HepG2 (cell line): ENCODE data around the gene ARVCF. TPM values are rescaled to one million over a fixed set of nuclear protein-coding genes. Genes with fewer than 3 reads are reported as not detected.
A peak's percentile ranks its signal among the peaks of the same experiment; 100 is the strongest.

Experiments used
- JUNB ChIP-seq: sonication (generic); formaldehyde crosslinking; IDR thresholded peaks from 2 replicates; pipeline ENCODE4 v1.8.0; 2022; ENCODE audit warnings: missing genetic modification reagents, mild to moderate bottlenecking, borderline replicate concordance
- TBP ChIP-seq: sonication (generic); formaldehyde crosslinking; IDR thresholded peaks from 2 replicates; pipeline ENCODE4 v1.5.0; 2020; ENCODE audit warnings: missing genetic modification reagents
- TCF12 ChIP-seq, 2 experiments: fragments of 450-650 bp in 1 of 2; sonication (generic) in 1 of 2; formaldehyde crosslinking in 1 of 2; IDR thresholded peaks; 2 replicates each; pipeline versions ENCODE4 v1.6.1 to v1.8.0; 2017 to 2022; ENCODE audit warnings: antibody characterized with exemption in 1 of 2, mild to moderate bottlenecking in 1 of 2, missing genetic modification reagents in 1 of 2, moderate library complexity in 1 of 2
- ZFP62 ChIP-seq: sonication (generic); formaldehyde crosslinking; IDR thresholded peaks from 2 replicates; pipeline ENCODE4 v1.4.0; 2020; ENCODE audit warnings: missing genetic modification reagents
- ZFP91 ChIP-seq: sonication (generic); formaldehyde crosslinking; IDR thresholded peaks from 2 replicates; pipeline ENCODE4 v1.9.0; 2022; ENCODE audit warnings: missing genetic modification reagents, mild to moderate bottlenecking, borderline replicate concordance
- ZNF280D ChIP-seq: sonication (generic); formaldehyde crosslinking; IDR thresholded peaks from 2 replicates; pipeline ENCODE4 v1.5.1; 2020; ENCODE audit warnings: mild to moderate bottlenecking, missing genetic modification reagents
- ZNF337 ChIP-seq: sonication (generic); formaldehyde crosslinking; IDR thresholded peaks from 2 replicates; pipeline ENCODE4 v1.5.1; 2020; ENCODE audit warnings: missing genetic modification reagents, low read depth, mild to moderate bottlenecking, borderline replicate concordance
- polyA plus RNA-seq, 8 experiments: library from polyadenylated mRNA; depleted of rRNA in 3 of 8; stranded (reverse) in 7 of 8; unstranded in 1 of 8; fragments of >200 nt; fragmentation: Illumina TruSeq in 4 of 8; extraction: Trizol in 4 of 8; gene quantifications; 2 replicates each; pipeline versions ENCODE4 v1.2.1 to v1.2.3, GENCODE V29; 2011 to 2016; ENCODE audit warnings: low read depth in 4 of 8, missing spikeins in 1 of 8, mixed read lengths in 1 of 8; ENCODE audit not compliant: insufficient read depth in 1 of 8
- total RNA-seq, 5 experiments: library from RNA; depleted of rRNA; stranded (reverse); fragments of >200 nt; fragmentation: Illumina TruSeq; extraction: Trizol; gene quantifications; 2 replicates each; pipeline ENCODE4 v1.2.3, GENCODE V29; 2016; ENCODE audit warnings: low read depth in 1 of 5
- TF ChIP-seq, protein P1 (sequence below): sonication (generic); formaldehyde crosslinking; IDR thresholded peaks from 2 replicates; pipeline ENCODE4 v1.9.0; 2021; ENCODE audit warnings: missing genetic modification reagents, mild to moderate bottlenecking, borderline replicate concordance
- TF ChIP-seq, protein P2 (sequence below): sonication (generic); formaldehyde crosslinking; IDR thresholded peaks from 2 replicates; pipeline ENCODE4 v1.4.0; 2020; ENCODE audit warnings: mild to moderate bottlenecking, missing genetic modification reagents
- TF ChIP-seq, protein P3 (sequence below), 2 experiments: sonication (generic) in 1 of 2; formaldehyde crosslinking in 1 of 2; IDR thresholded peaks; 2 replicates each; pipeline versions ENCODE4 v1.4.0 to v1.6.1; 2016 to 2020; ENCODE audit warnings: borderline replicate concordance in 1 of 2, low read depth in 1 of 2, mild to moderate bottlenecking in 1 of 2, missing genetic modification reagents in 1 of 2

ARVCF gene
- total and polyA plus RNA-seq, 2 of the 13 experiments (the other 11 are each of a cell fraction or from before 2014, with no cell fraction given) = 16.4 to 17.7 TPM

- TF ChIP-seq ZNF280D (CRISPR knock-in tag) = no peak
- TF ChIP-seq JUNB (CRISPR knock-in tag) = no peak
- TF ChIP-seq, protein P1, sequence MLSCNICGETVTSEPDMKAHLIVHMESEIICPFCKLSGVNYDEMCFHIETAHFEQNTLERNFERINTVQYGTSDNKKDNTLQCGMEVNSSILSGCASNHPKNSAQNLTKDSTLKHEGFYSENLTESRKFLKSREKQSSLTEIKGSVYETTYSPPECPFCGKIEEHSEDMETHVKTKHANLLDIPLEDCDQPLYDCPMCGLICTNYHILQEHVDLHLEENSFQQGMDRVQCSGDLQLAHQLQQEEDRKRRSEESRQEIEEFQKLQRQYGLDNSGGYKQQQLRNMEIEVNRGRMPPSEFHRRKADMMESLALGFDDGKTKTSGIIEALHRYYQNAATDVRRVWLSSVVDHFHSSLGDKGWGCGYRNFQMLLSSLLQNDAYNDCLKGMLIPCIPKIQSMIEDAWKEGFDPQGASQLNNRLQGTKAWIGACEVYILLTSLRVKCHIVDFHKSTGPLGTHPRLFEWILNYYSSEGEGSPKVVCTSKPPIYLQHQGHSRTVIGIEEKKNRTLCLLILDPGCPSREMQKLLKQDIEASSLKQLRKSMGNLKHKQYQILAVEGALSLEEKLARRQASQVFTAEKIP (CRISPR knock-in tag) = no peak
- no peak for TF ChIP-seq TBP (CRISPR knock-in tag)
- TF ChIP-seq, protein P2, sequence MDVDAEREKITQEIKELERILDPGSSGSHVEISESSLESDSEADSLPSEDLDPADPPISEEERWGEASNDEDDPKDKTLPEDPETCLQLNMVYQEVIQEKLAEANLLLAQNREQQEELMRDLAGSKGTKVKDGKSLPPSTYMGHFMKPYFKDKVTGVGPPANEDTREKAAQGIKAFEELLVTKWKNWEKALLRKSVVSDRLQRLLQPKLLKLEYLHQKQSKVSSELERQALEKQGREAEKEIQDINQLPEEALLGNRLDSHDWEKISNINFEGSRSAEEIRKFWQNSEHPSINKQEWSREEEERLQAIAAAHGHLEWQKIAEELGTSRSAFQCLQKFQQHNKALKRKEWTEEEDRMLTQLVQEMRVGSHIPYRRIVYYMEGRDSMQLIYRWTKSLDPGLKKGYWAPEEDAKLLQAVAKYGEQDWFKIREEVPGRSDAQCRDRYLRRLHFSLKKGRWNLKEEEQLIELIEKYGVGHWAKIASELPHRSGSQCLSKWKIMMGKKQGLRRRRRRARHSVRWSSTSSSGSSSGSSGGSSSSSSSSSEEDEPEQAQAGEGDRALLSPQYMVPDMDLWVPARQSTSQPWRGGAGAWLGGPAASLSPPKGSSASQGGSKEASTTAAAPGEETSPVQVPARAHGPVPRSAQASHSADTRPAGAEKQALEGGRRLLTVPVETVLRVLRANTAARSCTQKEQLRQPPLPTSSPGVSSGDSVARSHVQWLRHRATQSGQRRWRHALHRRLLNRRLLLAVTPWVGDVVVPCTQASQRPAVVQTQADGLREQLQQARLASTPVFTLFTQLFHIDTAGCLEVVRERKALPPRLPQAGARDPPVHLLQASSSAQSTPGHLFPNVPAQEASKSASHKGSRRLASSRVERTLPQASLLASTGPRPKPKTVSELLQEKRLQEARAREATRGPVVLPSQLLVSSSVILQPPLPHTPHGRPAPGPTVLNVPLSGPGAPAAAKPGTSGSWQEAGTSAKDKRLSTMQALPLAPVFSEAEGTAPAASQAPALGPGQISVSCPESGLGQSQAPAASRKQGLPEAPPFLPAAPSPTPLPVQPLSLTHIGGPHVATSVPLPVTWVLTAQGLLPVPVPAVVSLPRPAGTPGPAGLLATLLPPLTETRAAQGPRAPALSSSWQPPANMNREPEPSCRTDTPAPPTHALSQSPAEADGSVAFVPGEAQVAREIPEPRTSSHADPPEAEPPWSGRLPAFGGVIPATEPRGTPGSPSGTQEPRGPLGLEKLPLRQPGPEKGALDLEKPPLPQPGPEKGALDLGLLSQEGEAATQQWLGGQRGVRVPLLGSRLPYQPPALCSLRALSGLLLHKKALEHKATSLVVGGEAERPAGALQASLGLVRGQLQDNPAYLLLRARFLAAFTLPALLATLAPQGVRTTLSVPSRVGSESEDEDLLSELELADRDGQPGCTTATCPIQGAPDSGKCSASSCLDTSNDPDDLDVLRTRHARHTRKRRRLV = no peak
- TF ChIP-seq ZNF337 (CRISPR knock-in tag) = no peak
- TF ChIP-seq, protein P3, sequence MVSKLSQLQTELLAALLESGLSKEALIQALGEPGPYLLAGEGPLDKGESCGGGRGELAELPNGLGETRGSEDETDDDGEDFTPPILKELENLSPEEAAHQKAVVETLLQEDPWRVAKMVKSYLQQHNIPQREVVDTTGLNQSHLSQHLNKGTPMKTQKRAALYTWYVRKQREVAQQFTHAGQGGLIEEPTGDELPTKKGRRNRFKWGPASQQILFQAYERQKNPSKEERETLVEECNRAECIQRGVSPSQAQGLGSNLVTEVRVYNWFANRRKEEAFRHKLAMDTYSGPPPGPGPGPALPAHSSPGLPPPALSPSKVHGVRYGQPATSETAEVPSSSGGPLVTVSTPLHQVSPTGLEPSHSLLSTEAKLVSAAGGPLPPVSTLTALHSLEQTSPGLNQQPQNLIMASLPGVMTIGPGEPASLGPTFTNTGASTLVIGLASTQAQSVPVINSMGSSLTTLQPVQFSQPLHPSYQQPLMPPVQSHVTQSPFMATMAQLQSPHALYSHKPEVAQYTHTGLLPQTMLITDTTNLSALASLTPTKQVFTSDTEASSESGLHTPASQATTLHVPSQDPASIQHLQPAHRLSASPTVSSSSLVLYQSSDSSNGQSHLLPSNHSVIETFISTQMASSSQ (IDR thresholded peaks at IDR 0.05; ENCODE audit: low read depth) = no peak
- TF ChIP-seq, protein P3 (CRISPR knock-in tag; IDR thresholded peaks at IDR 0.05; ENCODE audit: borderline replicate concordance) = no peak
- no peak for TF ChIP-seq TCF12 (IDR thresholded peaks at IDR 0.05)
- TF ChIP-seq TCF12 (CRISPR knock-in tag; IDR thresholded peaks at IDR 0.05) = no peak
- TF ChIP-seq ZFP62 (CRISPR knock-in tag) = no peak
- TF ChIP-seq ZFP91 (CRISPR knock-in tag) = 0 out of 2 replicates have a peak, but pooled peaks have one; percentile 10
Measured at GRCh38 chr22:19941365-19942082, 75.1 kb downstream of the ARVCF start, which contains the start of the genes COMT and TXNRD2 (continued).
